ENCODE results near the gene UBE2E3.
A peak's percentile ranks its signal among the peaks of the same experiment; 100 is the strongest.
"Not testable (repeated sequence)": the region's sequence is repeated elsewhere in the genome, so short reads cannot be mapped to it uniquely, and the experiment has no call there.

Gene UBE2E3

DNA sequence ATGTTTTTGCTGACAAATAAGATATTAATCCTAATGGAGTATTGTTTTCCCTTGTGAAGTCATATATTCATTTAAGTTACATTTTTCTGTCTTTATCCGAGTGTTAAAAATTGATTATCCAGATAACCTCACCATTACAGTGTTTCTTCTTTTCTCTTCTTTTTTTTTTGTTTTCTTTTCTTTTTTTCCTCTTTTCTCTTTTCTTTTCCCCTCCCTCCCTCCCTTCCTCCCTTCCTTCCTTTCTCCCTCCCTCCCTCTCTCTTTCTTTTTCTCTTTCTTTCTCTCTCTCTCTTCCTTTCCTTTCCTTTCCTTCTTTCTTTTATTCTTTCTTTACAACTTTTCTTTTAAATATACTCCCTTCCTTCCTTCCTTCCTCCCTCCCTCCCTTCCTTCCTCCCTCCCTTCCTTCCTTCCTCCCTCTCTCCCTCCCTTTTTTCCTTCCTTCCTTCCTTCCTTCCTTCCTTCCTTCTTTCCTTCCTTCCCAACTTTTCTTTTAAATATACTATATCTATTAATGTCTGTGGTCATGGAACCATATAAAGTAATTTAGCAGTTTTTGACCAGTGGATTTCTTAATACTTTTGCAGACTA, 40.9 kb downstream of the UBE2E3 start:
- TF ChIP-seq EZH2 (IDR thresholded peaks at IDR 0.05) (no peak), FOXP2 (optimal IDR thresholded peaks at IDR 0.05; ENCODE audit: control extremely low read depth, extremely low read length, insufficient read depth) (no peak), POLR2AphosphoS5 (IDR thresholded peaks at IDR 0.05; ENCODE audit: borderline replicate concordance, low read depth, low read length) (peak; percentile 29; the same call in 1 of the 2 replicates)
- H3K27ac ChIP-seq: peak overlapping the region; percentile 99
- no peaks in the 10 kb centered on the region for H3K36me3 ChIP-seq (ENCODE audit: insufficient read depth, low read length)
- peak overlapping the region; percentile 69 for H3K4me3 ChIP-seq
- H3K9me3 ChIP-seq (ENCODE audit: low read depth, low read length): no peaks in the 10 kb centered on the region
- DNase-seq (ENCODE audit: low read depth, low spot score): peak; percentile 86
- H3K9ac ChIP-seq (ENCODE audit: insufficient read length): peak overlapping the region; percentile 61

- no peak for TF ChIP-seq EZH2 (IDR thresholded peaks at IDR 0.05)
- TF ChIP-seq POLR2AphosphoS5 (IDR thresholded peaks at IDR 0.05; ENCODE audit: borderline replicate concordance, low read depth, low read length): no peak
- no peak for TF ChIP-seq FOXP2 (optimal IDR thresholded peaks at IDR 0.05; ENCODE audit: control extremely low read depth, extremely low read length, insufficient read depth)
- peak overlapping the region; percentile 99 for H3K27ac ChIP-seq
- H3K9me3 ChIP-seq (ENCODE audit: low read depth, low read length): no peaks in the 10 kb centered on the region
- peak overlapping the region; percentile 69 for H3K4me3 ChIP-seq
- H3K9ac ChIP-seq (ENCODE audit: insufficient read length): peak overlapping the region; percentile 67
- H3K36me3 ChIP-seq (ENCODE audit: insufficient read depth, low read length): no peaks in the 10 kb centered on the region
- no peak for DNase-seq (ENCODE audit: low read depth, low spot score)
Observed at GRCh38 chr2:181022652-181023051, 42.2 kb downstream of the UBE2E3 start.

DNA sequence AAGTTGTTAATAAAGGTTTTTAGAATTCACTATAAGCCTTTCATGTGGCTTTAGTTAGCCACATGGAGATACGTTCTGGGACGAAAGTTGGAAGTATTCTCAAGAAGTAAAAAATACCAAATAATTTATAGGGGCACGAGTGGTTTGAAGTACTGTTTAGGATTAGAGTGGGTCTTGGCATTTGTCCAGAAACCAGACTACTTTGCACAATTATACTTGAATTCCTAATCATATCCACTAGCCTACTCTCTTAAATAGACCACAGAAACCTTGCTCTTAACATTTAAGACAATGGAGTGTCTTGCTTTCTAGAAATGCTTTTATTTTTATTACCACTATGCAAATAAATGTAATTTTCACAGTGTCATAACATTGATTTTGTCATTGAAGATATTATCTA, 44.6 kb downstream of the UBE2E3 start:
- DNase-seq (ENCODE audit: low read depth, low spot score): peak; percentile 95
- H3K27ac ChIP-seq: peak overlapping the region; percentile 21; the same call in 1 of the 2 replicates
- no peaks in the 10 kb centered on the region for H3K9me3 ChIP-seq (ENCODE audit: low read depth, low read length)
- H3K9ac ChIP-seq (ENCODE audit: insufficient read length): no peak overlapping the region
- TF ChIP-seq POLR2AphosphoS5 (IDR thresholded peaks at IDR 0.05; ENCODE audit: borderline replicate concordance, low read depth, low read length): peak; percentile 61; the same call in 1 of the 2 replicates
- TF ChIP-seq FOXP2 (optimal IDR thresholded peaks at IDR 0.05; ENCODE audit: control extremely low read depth, extremely low read length, insufficient read depth): no peak
- no peaks in the 10 kb centered on the region; the same call in 1 of the 2 replicates for H3K36me3 ChIP-seq (ENCODE audit: insufficient read depth, low read length)
- H3K4me3 ChIP-seq: peak overlapping the region; percentile 24; the same call in 1 of the 2 replicates

DNA sequence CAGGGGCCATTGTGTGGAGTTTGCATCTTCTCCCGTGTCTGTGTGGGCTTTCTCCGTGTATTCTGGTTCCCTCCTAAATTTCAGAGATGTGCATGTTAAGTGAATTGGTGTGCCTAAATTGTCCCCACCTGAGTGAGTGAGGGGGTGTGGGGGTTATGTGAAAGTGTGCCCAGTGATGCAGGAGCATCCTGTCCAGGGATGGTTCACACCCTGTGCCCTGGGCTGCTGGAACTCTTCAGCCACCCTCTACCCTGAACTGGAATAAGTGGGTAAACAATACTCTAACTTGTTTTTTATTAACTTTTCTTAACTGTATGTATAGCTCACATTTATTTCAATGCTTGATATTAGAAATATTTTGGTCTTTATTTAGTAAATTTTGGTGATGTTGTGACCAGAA, 56.0 kb downstream of the UBE2E3 start:
- DNase-seq (ENCODE audit: low read depth, low spot score): no peak
- Histone ChIP-seq H3K9ac (ENCODE audit: insufficient read length) (no peak overlapping the region), H3K36me3 (ENCODE audit: insufficient read depth, low read length) (no peaks in the 10 kb centered on the region), H3K27ac (no peak overlapping the region), H3K4me3 (no peak overlapping the region), H3K9me3 (ENCODE audit: low read depth, low read length) (no peaks in the 10 kb centered on the region; the same call in 1 of the 2 replicates)
- TF ChIP-seq POLR2AphosphoS5 (IDR thresholded peaks at IDR 0.05; ENCODE audit: borderline replicate concordance, low read depth, low read length) (no peak), FOXP2 (optimal IDR thresholded peaks at IDR 0.05; ENCODE audit: control extremely low read depth, extremely low read length, insufficient read depth) (no peak), EZH2 (IDR thresholded peaks at IDR 0.05) (no peak)

GRCh38 chr2:181036848-181037603, 56.6 kb downstream of the UBE2E3 start:
- no peak for DNase-seq (ENCODE audit: low read depth, low spot score)

DNA sequence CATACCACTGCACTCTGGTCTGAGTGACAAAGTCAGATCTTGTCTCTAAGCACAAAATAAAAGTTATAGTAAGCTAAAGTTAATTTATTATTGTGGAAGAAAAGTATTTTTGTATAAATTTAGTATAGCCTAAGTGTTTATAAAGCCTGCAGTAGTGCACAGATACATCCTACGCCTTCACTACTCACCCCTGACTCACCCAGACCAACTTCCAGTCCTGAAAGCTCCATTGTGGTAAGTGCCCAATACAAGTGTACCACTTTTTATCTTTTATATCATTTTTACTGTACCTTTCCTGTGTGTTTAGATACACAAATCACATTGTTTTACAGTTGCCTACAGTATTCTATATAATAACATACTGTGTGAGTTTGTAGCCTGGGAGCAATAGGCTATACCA, 57.5 kb downstream of the UBE2E3 start:
- Histone ChIP-seq H3K9me3 (ENCODE audit: low read depth, low read length) (no peaks in the 10 kb centered on the region), H3K4me3 (no peak overlapping the region), H3K9ac (ENCODE audit: insufficient read length) (no peak overlapping the region), H3K36me3 (ENCODE audit: insufficient read depth, low read length) (no peaks in the 10 kb centered on the region), H3K27ac (no peak overlapping the region)
- TF ChIP-seq POLR2AphosphoS5 (IDR thresholded peaks at IDR 0.05; ENCODE audit: borderline replicate concordance, low read depth, low read length) (no peak), FOXP2 (optimal IDR thresholded peaks at IDR 0.05; ENCODE audit: control extremely low read depth, extremely low read length, insufficient read depth) (no peak), EZH2 (IDR thresholded peaks at IDR 0.05) (no peak)
- no peak for DNase-seq (ENCODE audit: low read depth, low spot score)

More at GRCh38 chr2:181036848-181037603, 56.6 kb downstream of the UBE2E3 start:
- no peak for TF ChIP-seq POLR2AphosphoS5 (IDR thresholded peaks at IDR 0.05; ENCODE audit: borderline replicate concordance, low read depth, low read length)
- no peak for TF ChIP-seq FOXP2 (optimal IDR thresholded peaks at IDR 0.05; ENCODE audit: control extremely low read depth, extremely low read length, insufficient read depth)
- TF ChIP-seq EZH2 (IDR thresholded peaks at IDR 0.05): no peak
- H3K9ac ChIP-seq (ENCODE audit: insufficient read length): no peak overlapping the region
- H3K9me3 ChIP-seq (ENCODE audit: low read depth, low read length): no peaks in the 10 kb centered on the region; the same call in 1 of the 2 replicates
- no peak overlapping the region for H3K4me3 ChIP-seq
- H3K27ac ChIP-seq: no peak overlapping the region
- H3K36me3 ChIP-seq (ENCODE audit: insufficient read depth, low read length): no peaks in the 10 kb centered on the region

GRCh38 chr2:181038796-181039195, 58.4 kb downstream of the UBE2E3 start:
- H3K27ac ChIP-seq: no peak overlapping the region

DNA sequence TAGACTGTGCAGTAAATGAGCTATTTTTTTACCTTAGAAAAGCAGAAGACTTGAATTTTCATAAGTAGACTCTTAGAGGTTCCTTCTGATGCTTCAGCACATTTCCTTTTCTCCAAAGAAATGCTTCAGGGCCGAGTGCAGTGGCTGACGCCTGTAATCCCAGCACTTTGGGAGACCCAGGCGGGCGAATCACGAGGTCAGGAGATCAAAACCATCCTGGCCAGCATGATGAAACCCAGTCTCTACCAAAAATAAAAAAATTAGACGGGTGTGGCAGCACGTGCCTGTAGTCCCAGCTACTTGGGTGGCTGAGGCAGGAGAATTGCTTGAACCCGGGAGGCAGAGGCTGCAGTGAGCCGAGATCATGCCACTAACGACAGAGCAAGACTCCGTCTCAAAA, 60.4 kb downstream of the UBE2E3 start:
- not testable (repeated sequence) for H3K9ac ChIP-seq (ENCODE audit: insufficient read length); H3K36me3 ChIP-seq (ENCODE audit: insufficient read depth, low read length); DNase-seq (ENCODE audit: low read depth, low spot score); H3K4me3 ChIP-seq; H3K27ac ChIP-seq; H3K9me3 ChIP-seq (ENCODE audit: low read depth, low read length)

More at GRCh38 chr2:181038796-181039195, 58.4 kb downstream of the UBE2E3 start:
- Histone ChIP-seq H3K9me3 (ENCODE audit: low read depth, low read length) (no peaks in the 10 kb centered on the region), H3K9ac (ENCODE audit: insufficient read length) (no peak overlapping the region), H3K4me3 (no peak overlapping the region), H3K36me3 (ENCODE audit: insufficient read depth, low read length) (no peaks in the 10 kb centered on the region)
- no peak for DNase-seq (ENCODE audit: low read depth, low spot score)
- no peak for TF ChIP-seq EZH2 (IDR thresholded peaks at IDR 0.05)
